Stimulated activated CD8-positive, alpha-beta memory T cell treated with anti-CD3 and anti-CD28 coated beads, Interleukin-15, amount 100 ng/mL, for 1 hour (primary cell): ENCODE measurements around the gene SELP.

Experiments
- DNase-seq: peaks from one replicate; pipeline ENCODE4 v3.0.0-alpha.2; 2020; ENCODE audit warnings: low read depth

The SELP gene

DNA sequence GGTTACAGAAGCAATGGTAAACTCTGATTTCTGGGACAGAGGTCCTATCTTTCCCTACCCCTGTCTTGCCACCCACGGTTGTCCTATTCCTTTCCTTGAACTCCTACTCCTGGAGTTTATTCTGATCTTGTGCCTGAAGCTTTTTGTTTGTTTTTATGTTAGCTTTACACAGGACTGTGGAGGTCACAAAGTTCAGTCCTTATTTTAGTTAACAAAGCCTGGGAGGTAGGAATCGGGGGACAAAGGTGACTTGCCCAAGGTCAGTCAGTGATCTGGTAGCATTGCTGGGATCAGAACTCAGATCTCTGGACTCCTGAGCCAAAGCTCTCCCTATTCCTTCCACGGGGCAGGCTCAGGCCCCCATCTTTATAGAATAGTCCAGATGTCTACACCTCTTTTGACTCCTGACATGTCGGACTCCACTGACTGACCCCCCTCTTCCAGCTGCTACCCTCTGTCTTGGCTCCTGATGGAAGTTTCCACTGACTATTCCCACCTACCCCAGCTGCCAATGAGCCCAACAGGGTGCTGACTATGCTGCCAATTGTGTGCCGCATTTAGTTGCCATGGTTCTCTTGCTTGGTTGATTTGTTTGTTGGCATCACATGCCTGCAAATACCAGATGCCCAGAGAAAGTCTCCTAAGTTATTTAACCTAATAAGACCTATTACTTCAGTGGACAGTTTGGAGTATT lies 53.5 kb downstream of the SELP start:
- no peak for DNase-seq

DNA sequence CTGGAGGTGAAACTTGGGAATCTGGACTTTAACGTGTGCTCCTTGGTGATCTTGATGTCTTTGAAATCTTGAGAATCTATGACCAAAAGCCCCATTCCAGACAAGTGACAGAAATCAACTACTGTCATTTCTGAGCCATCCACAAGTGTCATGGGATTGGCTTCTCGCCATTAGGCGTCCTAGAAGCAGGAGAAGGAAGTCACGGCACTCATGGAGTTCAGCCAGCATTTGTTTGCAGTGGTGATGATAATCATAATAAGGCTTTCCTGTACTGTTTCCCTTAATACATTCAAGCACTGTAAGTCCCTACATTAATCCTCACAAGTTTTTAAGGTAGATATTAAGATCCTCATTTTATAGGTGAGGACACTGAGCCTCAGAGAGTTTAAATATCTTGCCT lies 55.6 kb downstream of the SELP start:
- no peak for DNase-seq

DNA sequence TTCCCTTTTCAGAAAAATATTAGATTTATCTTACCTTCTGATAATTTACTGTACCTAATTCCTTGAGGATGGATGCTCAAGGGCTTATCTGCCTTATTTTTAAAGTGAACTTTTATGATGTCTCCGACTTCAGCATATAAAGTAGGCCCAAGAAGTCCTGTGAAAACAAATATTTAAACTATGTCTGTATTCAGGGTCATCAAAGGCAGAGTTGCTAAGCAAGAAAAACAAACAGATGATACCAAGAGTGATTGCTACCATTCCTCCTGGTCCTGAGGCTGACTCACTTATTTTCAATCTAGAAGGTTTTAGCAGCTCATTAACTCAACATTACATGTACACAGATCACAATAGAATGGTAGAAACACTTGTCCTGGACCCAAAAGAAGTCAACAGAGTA lies 57.7 kb downstream of the SELP start:
- no peak for DNase-seq

DNA sequence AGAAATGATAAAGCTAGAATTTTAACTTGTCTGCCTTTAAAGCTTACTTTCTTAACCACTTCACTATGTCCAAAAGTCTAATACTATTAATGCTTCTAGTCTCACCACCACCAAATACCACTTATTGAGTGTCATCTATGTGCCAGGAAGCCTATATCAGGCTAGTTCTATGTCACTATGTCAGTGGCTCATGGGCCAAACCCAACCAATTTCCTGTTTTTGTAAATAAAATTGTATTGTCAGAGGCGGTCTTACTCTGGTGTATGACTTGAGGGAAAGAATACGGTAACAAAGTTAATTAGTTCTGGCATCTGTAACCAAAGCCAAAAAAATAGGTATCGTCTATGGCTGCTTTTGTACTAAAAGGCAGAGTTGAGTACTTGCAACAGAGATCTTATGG lies 58.5 kb downstream of the SELP start:
- DNase-seq = no peak

GRCh38 chr1:169570172-169570574 lies 59.8 kb downstream of the SELP start:
- no peak for DNase-seq

DNA sequence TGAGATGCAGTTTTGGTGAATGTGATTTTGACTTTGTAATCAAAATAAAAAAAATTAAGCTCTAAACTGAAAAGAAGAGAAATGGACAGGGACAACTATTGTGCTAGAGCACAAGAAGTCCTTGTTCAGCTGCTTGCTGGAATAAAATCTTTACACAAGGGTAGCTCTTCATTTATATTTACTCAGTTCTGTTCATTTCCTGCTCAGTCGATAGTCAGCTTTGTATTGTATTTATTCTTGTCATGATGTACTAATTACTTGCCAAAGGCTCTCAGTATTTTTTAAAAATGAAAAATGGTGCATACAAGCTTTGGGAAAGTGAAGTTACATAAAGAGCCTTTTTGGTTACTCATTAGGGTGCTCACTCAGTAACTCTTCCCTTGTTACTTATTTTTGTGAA lies 61.4 kb downstream of the SELP start:
- no peak for DNase-seq

GRCh38 chr1:169565335-169566271 lies 64.3 kb downstream of the SELP start:
- no peak for DNase-seq

GRCh38 chr1:169563650-169564049 lies 66.3 kb downstream of the SELP start:
- DNase-seq = no peak

- DNase-seq = no peak
These were observed 66.8 kb downstream of the SELP start for GRCh38 chr1:169563019-169563615.

GRCh38 chr1:169561692-169562091 lies 68.2 kb downstream of the SELP start:
- no peak for DNase-seq

DNA sequence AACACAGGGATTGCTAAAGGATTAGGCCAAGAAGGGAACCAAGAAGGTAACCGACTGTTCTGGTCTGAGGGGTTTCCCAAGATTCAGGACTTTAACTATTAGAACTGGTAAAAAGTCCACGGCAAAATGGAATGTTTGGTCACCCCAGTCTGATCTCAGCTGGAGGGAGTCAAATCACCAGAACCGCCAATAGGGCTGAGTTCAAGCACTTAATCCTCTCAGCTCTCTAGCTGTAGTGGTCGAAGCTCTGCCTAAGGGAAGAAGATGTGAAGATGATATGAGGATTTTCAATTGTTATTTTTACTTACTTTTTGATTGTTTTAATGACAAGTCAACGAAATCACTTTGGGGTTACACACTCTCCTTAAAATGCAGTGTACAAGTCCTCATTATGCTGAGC lies 72.8 kb downstream of the SELP start:
- no peak for DNase-seq

DNA sequence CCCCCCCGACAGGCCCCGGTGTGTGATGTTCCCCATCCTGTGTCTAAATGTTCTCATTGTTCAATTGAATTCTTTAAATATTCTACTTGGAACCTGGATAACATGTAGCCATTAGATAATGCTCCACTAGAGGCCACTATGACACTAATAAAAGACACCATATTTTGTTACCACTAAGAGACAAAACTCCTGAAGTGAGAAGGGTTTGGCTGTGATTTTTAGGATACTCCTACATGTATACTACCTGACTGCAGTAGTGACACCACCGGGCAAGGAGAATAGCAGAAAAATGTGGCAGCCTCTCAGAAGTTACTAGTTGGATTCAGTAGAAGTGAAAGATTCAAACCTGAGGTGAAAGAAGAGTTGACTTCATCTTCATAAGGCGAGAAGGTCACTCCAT lies 79.6 kb downstream of the SELP start:
- no peak for DNase-seq

- no peak for DNase-seq
These were observed 81.6 kb downstream of the SELP start for GRCh38 chr1:169548282-169548681.

GRCh38 chr1:169546087-169546995 lies 83.6 kb downstream of the SELP start:
- DNase-seq = peak; percentile 20

DNA sequence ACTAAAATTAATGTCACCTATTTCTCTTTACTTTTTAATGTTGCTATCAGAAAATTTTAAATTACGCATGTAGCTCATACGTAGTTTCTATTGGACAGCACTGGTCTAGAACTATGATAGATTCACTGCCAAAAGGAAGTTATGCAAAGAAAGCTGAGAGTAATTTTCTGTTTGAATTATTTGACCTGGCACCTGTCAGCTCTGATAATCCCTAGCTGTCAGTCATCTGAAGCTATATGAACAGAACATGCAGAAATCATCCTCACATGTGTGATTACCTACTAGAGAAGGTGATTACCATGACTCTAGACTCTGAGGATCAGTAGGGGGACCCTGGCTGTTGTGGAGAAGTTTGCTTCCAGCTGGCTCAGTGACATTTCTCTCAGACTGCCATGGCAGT lies 84.5 kb downstream of the SELP start:
- DNase-seq = no peak

DNA sequence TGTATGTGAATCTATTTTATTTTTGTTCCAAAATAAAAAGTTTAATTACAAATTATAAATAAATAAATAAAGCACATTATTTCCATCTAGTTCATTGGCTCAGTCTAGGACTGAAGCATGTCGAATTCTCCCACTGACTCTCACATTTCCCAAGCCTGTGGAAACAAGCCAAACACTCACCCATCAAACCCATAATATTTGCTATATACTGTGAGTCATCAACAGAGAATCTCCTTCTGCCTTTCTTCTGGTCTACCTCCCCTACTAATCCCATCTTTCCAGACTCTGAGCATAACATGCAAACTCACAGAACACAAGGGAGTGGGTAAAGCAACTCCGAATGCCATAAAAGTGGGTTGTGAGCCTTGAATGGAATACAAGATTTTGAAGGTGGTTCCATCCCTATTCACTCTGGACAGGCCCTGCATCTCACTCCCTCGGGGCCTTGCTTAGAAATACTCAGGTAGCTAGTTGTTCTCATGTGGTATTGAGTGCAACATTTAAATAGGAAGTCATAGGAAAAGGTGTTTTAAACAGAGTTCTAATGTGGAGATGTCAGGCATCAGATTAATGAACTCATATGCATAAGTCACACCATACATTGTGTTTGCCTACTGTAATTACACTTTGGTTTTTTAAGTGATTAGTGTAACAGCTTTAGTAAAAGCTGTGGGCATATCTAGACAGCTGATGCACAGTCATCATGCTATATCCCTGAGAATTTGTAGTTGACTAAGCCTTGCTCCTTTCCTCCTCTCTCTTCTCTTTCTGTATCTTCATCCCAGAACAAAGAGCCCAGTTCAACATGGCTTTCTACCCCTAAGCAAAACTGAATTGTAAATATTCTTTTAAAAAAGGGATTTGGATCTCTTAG lies 90.7 kb downstream of the SELP start:
- DNase-seq = no peak
